H4 (cell line): ENCODE measurements around the gene PARP11. TPM values are rescaled to one million over a fixed set of nuclear protein-coding genes. Genes with fewer than 3 reads are reported as not detected.
"Not testable (repeated sequence)": the region's sequence is repeated elsewhere in the genome, so short reads cannot be mapped to it uniquely, and the experiment has no call there.

Source experiments
- DNase-seq: peaks from one replicate; pipeline ENCODE4 v3.0.0-alpha.2; 2015; ENCODE audit warnings: low spot score
- total RNA-seq: library from RNA; depleted of rRNA; stranded (reverse); fragments of >200 nt; shearing (Covaris generic); gene quantifications from 2 replicates; pipeline ENCODE4 v1.2.3, GENCODE V29; 2014

The PARP11 gene
- total RNA-seq, 1 experiment from 2014 or later = 6.0 TPM

GRCh38 chr12:3882896-3883564, 9.8 kb upstream of the PARP11 start:
- peak; percentile 53 for DNase-seq

- DNase-seq = no peak
Observed at GRCh38 chr12:3882406-3882805, 9.2 kb upstream of the PARP11 start.

GRCh38 chr12:3881281-3881950, 8.2 kb upstream of the PARP11 start:
- no peak for DNase-seq

GRCh38 chr12:3879846-3880245, 6.6 kb upstream of the PARP11 start:
- no peak for DNase-seq

GRCh38 chr12:3871356-3871755, 1.8 kb downstream of the PARP11 start:
- no peak for DNase-seq

- DNase-seq = no peak
Observed at GRCh38 chr12:3869865-3870264, 3.3 kb downstream of the PARP11 start.

- no peak for DNase-seq
Observed at GRCh38 chr12:3869433-3869832, 3.8 kb downstream of the PARP11 start.

- no peak for DNase-seq
Observed at GRCh38 chr12:3863756-3864155, 9.4 kb downstream of the PARP11 start.

- no peak for DNase-seq
Observed at GRCh38 chr12:3842517-3842916, 30.7 kb downstream of the PARP11 start.

GRCh38 chr12:3841783-3842182, 31.4 kb downstream of the PARP11 start:
- DNase-seq = no peak

GRCh38 chr12:3840833-3841232, 32.4 kb downstream of the PARP11 start:
- not testable (repeated sequence) for DNase-seq

GRCh38 chr12:3839745-3840144, 33.5 kb downstream of the PARP11 start:
- not testable (repeated sequence) for DNase-seq

- not testable (repeated sequence) for DNase-seq
Observed at GRCh38 chr12:3838701-3839548, 34.3 kb downstream of the PARP11 start.

GRCh38 chr12:3838076-3838475, 35.1 kb downstream of the PARP11 start:
- no peak for DNase-seq

GRCh38 chr12:3837049-3837448, 36.1 kb downstream of the PARP11 start:
- no peak for DNase-seq

GRCh38 chr12:3836641-3837040, 36.6 kb downstream of the PARP11 start:
- DNase-seq = no peak

GRCh38 chr12:3835914-3836313, 37.3 kb downstream of the PARP11 start:
- DNase-seq = no peak

- no peak for DNase-seq
Observed at GRCh38 chr12:3834774-3835173, 38.4 kb downstream of the PARP11 start.

- DNase-seq = no peak
Observed at GRCh38 chr12:3833670-3834310, 39.4 kb downstream of the PARP11 start.

GRCh38 chr12:3832738-3833137, 40.5 kb downstream of the PARP11 start:
- DNase-seq = no peak

- DNase-seq = no peak
Observed at GRCh38 chr12:3828888-3829287, 44.3 kb downstream of the PARP11 start.
